GM19468 (cell line): ENCODE results near the gene LARGE1.

ENCODE experiments used
- ATAC-seq: cut with Tn5 transposase; IDR thresholded peaks from one replicate; pipeline ENCODE4 v1.9.1; 2021; ENCODE audit warnings: mild to moderate bottlenecking, moderate library complexity, moderate number of reproducible peaks; ENCODE audit not compliant: unreplicated experiment; ENCODE audit errors: extremely low read depth

LARGE1 gene

DNA sequence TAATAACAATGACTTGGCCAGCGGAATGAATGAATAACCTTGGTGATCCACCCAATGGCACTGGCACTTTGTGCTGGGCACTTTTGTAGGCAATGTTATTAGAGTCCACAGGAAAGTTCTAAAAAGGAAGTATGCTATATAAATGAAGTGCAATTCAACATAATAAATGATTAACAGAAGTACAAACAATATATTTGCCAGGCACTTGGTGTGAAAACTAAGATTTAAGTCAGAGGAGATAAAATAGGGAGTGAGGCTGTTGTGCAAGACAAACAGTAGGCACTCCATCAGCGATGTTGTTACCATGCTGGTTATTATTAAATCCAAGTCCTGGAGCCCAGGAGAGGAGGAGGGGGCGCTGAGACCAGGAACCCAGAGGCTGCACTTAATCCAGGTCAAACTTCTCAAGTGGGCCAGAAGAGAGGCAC lies 173.8 kb downstream of the LARGE1 start:
- ATAC-seq = no peak

DNA sequence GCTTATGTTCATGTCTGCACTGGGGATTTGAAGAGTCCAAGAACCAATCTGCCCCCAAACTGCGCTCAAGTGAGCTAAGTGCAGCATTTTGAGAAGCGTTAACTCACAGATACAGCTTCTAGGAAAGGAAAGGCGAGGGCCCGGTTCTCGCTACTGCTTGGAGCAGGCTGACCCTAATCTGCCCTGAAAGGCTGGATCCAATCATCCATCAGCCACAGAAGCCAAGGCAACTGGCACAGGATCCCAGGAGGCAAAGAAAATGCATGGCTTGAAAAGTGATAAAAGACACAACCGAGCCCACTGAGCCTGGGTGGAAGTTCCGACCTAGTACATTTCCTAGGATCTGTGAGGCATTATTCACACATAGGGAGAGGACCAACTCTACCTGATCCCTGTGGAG lies 174.8 kb downstream of the LARGE1 start:
- no peak for ATAC-seq

DNA sequence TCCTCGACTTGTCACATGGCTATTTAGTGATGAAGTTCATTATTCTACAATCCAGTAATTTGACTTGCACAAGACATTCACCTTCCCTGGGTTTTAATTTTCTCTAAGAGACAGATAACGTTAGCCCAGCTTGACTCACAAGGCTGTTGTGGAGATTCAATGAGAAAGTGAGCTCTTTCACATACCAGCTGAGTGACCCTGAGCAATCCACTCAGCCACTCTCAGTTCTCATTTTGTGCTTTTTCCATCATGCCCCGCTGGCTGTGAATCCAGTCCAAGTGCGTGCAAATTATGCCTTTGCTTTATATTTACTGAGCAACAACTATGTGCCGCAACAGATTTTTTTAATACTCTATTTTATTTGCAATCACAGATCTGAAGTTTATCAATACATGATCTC lies 176.5 kb downstream of the LARGE1 start:
- ATAC-seq = no peak

- no peak for ATAC-seq
Measured at GRCh38 chr22:33741025-33741424, 179.3 kb downstream of the LARGE1 start.

DNA sequence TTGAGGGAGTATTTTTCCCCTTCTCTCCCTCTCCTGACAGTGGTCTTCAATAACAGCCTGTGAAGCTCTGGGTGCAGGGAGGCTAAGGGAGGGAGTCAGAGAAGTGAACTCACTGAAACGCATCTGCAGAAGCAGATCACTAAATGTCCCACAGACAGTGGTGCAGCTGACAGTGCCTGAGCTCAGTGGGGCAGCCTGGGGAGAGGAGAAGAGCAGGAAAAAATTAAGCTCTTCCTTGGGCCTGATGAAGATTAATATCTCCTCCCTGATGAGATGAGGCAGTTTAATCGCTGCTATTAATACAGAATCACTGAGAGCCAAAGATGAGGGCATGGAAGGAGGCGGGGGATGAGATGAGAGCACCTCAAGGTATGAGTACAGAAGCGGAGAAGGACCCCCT lies 180.8 kb downstream of the LARGE1 start:
- no peak for ATAC-seq

DNA sequence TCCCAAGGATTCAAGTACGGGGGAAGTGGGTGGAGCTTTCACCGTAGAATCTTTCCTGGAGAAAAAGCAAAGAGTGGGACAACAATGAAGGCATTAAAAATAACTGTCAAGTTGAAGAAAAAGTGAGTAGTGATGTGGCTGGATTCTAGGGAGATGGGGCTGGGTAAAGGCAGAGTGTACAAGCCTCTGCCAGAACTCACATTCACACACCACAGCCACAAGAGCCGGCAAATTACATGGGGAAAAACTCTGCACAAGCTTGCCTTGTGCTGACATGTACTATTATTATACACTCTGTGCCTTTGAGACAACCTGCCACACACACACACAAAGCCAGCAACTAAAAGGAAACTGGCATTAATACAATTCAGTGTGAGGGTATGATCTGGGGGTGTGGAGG lies 182.6 kb downstream of the LARGE1 start:
- no peak for ATAC-seq

DNA sequence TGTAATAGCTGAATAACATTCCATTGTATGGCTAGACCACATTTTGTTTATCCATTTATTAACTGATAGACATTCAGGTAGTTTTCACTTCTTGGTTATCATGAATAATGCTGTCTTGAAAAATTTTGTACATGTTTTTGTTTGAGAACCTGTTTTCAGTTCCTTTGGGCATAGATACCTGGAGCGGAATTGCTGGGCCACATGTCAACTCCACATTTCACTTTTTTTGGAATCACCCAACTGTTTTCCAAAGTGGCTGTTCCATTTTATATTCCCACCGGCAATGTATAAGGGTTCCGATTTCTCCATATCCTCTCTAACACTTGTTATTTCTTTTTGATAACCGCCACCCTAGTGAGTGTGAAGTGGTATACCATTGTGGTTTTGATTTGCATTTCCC lies 184.3 kb downstream of the LARGE1 start:
- ATAC-seq = no peak

DNA sequence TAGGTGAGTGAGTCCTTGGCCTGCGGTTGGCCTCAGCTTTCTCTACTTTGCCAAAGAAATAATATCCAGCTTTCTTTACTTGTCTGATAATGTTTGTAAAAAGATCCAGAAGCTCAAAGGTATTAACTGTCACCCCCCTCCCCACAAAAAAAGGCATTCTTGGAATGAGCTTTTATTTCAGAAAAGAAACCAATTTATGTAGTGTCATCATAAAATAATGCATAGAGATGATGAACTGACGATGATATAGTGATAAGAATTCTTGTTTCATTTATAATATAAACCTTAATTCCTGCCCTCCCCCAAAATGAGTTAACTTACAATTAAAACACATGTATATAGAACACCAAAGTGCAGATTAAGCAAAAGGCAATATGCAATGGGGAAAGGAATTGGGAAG lies 191.4 kb downstream of the LARGE1 start:
- no peak for ATAC-seq

DNA sequence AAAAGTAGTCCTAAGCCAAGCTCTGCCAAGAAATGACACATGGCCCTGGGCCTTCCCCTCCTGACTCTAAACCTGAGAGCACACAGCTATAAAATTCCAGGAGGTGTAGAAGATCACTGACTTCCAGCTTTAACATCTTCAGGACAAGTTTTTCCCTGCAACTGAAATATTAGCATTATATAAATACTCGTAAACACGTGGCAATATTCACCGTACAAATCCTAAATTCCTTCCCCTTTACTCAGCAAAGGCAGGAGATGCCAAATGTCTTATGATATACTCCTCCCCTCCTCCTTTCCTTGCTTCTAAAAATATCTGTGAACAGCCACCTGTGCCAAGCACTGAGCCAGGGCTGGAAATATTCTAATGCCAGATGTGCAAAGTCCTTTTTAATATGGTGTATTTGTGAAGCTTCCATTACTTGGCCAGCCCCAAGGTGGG lies 194.0 kb downstream of the LARGE1 start:
- no peak for ATAC-seq

DNA sequence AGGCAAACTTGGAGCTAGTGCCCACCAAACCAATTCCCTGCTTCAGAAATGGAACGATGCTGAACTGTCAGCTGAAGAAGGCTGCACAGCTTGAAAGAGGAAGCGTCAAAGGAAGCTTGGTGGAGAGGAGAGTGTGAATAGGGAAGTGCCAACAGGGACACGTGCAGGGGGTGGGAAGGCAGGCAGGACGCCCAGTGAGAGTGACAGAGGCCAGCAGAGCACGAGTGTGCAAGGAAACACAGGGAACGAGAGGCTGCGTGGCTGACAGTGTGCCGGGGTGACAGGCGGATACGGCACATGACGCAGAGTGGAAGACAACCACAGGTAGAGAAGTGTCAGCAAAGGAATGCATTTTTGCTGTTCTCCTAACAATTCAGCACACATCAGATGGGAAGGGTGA lies 196.4 kb downstream of the LARGE1 start:
- no peak for ATAC-seq

- ATAC-seq = no peak
Measured at GRCh38 chr22:33722816-33723215, 197.5 kb downstream of the LARGE1 start.

DNA sequence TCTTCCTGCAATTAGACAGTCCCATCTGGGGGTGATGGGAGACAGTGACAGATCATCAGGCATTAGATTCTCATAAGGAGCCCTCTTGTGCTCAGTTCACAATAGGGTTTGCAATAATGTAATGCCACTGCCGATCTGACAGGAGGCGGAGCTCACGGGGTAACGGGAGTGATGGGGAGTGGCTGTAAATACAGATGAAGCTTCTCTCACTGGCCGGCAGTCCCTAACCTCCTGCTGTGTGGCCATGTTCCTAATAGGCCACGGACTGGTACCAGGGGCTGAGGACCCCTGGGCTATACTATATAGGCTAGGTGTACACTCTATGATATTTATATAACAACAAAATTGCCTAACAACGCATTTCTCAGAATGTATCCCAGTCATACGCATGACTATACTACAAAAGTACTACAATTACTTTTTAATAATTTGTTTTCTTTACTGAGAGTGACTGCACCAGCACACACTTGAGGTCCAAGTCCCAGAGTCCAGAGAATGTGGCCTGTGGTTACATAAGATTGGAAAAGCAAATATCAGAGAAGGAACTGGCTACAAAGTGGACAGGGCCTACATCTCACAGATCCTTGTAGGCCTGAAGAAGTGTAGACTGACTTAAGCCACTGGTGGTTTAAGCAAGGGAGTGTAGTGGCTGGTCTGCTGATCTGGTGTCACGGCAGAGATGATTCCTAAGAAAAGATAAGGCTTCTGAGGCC lies 200.0 kb downstream of the LARGE1 start:
- ATAC-seq = no peak

GRCh38 chr22:33717694-33718396 lies 202.4 kb downstream of the LARGE1 start:
- no peak for ATAC-seq

- no peak for ATAC-seq
Measured at GRCh38 chr22:33715237-33715985, 204.9 kb downstream of the LARGE1 start.

DNA sequence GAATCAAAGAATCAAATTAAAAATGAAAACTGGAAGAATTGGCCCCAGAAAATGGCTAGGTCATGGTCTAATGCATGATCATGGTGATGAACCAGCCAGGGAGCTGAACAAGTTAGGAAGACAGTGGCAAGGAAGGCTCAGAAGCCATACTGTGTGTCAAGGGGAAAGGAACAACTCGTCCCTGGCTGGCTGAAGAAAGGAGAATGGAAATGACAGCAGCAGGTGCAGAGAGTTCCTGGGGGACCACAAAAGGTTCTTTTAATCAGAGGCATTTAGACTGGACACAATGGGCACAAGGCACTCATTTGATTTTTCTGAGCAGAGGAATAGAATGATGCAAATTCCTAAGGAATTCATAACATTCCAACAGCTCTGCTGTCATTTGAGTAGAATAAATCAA lies 209.9 kb downstream of the LARGE1 start:
- no peak for ATAC-seq

DNA sequence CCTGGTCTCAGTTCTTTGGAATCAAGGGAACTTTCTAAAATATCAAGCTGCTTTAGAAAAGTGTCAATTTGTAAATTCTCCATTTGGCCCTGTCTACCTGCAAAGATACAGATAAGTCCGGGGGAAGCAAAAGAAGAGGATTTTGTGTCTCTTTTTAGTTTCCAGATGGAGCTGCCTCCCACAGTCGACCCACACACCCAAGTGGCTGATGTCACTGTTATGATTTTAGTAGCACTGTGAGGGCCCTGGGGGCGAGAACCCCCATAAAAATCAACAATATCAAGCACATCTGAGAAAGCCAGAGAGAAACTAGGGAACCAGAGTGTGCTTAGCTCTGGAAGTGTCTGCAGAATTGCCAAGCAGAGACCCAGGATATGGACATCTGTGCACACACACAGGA lies 212.7 kb downstream of the LARGE1 start:
- no peak for ATAC-seq

DNA sequence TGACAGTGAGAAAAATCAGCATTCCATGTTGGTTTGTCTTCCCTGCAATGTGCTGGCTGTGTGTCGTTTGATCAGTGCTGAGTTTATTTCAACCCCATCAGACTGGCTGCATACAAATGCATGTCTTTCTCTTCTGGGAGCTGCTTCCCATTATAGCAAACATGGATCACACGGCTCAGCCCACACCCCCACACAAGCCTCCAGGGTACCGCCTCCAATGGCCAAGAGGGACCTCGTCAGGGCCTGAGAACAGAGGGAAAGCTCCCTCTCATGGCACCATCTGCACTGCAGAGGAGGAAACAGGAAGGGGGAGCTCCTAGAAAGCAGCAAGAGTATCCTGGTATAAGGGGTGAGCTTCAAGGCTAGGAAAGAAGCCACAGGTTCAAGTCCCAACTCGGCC lies 214.2 kb downstream of the LARGE1 start:
- no peak for ATAC-seq

DNA sequence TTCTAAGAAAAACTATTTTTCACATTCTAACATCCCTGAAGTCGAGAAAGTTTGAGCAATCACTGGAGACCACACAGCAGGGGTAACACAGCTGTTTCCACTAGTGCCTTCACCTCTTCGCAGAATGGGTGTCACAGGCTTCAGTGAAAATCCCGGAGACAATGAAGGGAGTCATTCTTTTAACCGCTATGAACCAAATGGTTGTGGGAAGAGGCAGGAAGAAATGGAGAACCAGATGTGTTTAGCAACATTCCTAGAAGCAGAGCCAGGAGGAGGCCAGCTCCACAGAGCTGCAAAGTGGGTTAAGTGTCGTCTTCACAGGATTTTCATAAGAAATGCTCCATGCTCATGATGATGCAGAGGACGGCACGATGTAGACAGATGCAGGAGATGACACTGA lies 221.1 kb downstream of the LARGE1 start:
- no peak for ATAC-seq

DNA sequence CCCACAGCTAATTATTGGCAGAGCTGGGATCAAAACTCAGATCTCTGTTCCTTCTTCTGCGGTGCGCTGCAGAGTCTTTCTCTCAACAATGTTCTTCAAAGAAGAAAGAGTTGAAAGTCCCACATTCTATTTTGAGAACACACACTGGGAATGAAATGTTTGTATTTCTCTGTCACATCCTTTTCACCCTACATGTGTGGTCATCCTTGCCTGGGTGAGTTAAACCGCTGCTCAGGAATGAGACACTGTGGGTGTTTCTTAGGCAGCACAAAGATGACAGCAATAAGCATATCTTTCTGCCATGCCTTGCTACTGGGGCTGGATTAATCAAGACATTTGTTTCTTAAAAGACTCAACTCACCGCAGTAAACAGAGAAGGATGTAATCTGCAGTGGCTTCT lies 222.6 kb downstream of the LARGE1 start:
- ATAC-seq = no peak

DNA sequence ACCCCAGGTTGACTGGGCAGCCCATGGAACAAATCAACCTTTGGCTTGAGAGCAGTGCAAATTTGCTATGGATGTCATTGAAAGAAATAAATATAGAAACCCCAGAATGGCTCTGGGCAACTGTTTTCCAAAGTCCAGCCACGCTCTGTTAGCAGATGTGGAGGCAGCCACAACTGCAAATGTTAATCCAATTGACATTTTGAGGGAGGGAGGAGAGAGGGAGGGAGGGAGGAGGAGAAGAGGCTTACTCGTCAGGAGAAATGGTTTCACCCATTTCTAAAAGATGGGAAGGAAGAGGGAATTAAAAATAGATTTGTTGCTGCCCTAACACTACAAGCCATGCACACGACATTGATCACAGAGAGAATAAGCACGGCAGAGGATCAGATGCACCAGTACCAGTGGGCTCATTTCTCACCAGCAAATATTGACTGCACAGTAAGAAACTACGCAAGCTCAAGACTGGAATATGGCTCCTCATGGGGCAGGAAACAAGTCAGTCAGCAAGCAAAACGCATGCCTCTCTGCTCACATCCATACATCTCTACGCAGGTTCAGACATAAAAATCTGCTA lies 229.1 kb downstream of the LARGE1 start:
- no peak for ATAC-seq

- ATAC-seq = no peak
Measured at GRCh38 chr22:33688903-33689302, 231.4 kb downstream of the LARGE1 start.
